Amniotic epithelial cell (primary cell): ENCODE results near the gene FBXO31.
"Not testable (repeated sequence)": the region's sequence is repeated elsewhere in the genome, so short reads cannot be mapped to it uniquely, and the experiment has no call there.

Source experiments
- DNase-seq: peaks from one replicate; pipeline ENCODE4 v3.0.0-alpha.2; 2010; ENCODE audit warnings: low read depth

Gene FBXO31

DNA sequence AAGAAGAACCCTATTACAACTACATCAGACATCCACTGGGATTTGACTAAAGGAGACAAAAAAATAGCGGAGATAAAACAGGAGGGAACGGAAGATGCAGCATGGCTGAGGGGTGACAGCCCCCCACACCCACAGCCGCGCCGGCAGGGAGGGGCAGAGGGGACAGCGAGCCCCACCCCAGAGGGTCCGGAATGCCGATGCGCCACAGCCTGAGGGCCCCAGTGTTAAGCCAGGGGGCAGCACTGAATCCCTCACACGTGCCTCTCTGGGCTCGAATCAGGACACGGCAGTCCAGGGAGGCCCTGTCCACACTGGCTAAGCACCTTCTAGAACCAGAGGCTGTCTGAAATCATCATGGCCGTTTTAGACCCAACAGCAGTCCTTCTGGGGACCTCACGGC, 27.4 kb upstream of the FBXO31 start:
- DNase-seq = no peak

DNA sequence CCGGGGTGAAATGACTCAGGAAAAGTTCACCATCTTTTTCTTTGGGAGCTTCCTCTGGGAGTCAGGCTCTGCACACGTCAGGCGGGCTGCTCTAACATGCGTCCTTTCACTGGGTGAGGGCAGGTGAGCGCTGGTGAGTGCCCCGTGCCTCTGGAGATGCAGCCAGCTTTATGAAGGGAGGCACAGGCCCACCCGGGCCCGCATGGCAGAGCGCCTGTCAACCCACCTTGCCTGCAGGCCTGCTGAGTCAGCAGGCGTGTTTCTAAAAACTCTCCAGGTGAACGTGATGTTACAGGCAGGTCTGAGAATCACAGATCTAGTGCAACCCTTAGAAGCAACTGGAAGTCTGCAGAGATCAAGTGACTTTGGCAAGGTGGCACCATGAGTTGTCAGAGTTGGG, 27.0 kb upstream of the FBXO31 start:
- DNase-seq = no peak

DNA sequence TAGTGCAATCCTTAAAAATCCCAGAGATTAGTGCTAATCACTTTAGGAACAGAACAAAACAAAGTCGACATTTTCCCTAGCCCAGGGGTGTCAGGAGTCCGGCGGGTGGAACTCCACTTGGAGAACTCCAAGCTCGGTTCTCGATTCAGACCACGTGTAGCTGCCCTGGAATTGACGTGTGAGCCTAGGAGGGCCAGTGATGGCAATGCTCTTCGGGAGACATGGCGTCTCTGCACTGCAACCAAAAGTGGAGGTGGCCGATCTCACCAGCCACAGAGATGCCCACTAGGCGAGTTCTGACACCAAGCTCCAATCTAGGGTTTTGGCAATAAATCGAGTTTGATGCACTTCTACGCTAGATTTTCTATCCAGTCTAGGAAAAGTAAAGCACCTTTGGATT, 26.2 kb upstream of the FBXO31 start:
- DNase-seq = no peak

DNA sequence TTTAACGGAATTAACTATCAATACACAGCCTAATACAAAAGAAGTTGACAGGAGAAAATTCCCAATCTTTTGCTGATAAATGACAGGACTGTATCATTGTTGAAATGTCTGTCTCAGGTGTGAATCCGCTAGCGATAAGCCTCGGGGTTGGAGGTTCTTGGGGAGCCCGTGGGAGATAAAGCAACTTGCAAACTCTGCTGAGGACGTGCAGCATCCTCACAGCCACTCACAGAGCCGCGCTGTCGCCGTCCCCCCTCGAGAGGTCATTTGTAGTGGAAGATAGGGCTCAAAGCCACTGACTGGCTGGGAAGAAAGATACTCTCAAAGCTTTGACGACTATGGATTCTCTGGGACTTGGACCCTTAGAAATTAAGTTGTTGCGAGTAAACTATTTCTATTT, 25.6 kb upstream of the FBXO31 start:
- DNase-seq = no peak

DNA sequence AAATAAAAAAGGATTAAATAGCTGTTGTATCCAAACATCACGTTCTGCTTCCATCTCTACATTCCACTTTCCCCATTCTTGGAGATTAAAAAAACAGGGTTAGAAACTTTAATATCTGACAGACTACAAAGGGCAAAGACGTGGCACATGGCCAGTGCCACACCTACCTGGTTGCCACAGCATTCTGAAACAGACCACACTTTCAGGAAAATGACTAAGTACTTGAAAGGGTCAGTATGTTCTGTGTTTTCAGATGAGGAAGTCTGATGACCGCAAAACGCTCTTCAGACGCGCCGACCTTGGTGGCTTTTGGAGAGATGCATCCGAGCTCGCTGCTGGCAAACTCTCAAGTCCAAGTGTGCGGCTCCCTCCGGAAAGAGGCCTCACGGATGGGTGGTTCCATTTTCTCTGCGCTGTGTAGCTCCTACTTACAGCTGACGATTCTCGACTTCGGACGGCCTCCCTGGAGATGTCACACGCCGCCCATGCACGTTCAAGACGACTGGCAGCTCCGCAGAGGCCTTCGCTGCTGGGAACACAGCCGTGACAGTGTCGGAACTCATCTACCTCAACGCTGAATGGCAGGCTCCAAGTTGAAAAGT, 24.0 kb upstream of the FBXO31 start:
- DNase-seq = peak; percentile 27

DNA sequence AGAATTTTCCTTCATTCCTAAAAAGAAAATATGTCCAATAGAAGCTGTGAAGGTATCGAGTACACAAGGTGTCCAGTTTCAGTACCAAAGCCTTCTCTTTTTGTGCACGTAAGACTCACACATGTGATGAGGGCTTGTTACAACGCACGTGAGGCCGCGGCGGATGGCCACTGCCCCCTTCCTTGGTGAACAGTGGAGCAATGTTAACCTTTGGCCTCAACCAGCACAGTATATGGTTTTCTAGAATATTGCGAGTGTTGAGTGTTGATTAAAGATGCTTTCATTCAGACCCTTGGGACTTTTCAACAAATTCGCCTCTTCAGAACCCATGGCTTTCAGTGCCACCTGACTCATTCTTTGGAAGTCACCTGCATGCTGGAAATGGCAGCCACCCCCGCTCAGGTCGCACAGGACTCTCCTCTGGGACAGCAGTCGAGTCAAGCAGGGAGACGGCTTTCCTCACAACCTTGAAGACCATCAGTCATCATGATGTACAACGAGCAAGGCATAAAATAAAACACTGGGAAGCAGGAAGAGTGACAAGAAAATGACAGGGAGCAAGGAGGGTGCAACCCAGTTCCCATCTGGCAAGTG, 23.0 kb upstream of the FBXO31 start:
- DNase-seq = no peak

DNA sequence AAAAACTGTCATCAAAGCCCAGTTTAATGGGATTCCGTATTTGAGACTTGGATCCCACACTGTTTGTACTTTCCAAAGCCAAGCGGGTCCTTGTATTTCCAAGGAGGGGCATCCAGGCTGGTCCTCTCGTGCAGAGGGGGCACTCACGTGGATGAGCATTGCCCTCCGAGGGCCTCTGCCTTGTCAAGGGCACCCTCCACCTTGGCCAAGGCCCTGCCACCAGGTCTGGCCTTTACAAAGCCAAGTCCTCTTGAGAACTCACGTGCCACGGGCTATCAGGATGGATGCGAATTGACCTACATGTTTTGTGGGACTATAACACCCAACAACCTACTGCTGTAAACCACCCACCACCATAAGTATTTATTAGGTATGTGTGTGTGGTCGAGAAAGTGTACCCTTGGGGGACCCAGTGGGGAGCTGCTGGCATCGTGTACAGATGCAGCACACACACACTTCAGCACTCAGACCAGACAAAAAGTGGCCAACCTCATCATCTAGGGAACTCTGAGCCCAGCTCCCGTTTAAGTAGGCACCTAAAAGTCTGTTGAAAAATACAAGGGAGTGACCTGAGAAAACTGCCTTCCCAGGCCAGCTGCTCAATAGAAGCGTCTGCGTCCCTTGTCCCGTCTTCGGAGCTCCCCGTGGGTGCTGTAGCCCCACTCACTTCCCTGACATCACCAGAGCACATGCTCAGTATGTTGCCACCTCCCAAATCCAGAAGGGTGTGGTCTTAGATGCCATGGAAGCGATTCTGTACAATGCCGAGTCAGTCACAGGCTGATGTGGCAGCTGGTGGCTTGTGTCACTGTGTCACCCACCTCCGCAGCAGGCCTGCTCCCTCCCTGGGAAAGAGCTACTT, 21.4 kb upstream of the FBXO31 start:
- DNase-seq = no peak

DNA sequence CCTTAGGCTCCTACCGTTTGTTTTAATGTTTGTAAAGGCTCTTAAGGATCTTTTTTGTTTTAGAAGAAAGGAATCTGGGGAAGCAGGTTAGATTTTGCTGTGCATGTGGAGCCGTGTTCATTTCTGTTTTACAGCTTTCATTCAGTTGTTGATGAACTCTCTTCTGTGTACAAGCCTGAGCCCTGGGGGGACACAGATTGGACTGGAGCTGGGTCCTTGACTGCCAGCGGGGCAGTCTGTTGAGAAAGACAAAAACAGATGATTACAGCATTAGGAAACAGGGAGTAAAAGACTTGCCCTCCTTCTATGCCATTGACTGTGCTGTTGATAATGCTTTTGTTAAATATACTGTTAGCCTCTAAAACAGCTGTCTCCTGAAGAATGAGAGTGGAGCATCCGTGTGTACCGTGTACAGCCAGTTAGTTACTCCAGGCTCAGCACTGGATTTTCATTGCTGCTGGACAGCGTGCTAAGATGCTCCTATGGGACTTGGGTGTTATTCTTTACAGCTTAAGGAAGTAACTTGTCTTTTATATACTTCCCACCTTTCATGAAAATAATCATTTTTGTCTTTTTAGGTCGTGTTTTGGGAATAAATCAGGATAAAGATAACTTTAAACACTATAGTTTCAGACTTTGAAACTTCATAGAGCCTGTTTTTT, 11.7 kb upstream of the FBXO31 start:
- DNase-seq = no peak

DNA sequence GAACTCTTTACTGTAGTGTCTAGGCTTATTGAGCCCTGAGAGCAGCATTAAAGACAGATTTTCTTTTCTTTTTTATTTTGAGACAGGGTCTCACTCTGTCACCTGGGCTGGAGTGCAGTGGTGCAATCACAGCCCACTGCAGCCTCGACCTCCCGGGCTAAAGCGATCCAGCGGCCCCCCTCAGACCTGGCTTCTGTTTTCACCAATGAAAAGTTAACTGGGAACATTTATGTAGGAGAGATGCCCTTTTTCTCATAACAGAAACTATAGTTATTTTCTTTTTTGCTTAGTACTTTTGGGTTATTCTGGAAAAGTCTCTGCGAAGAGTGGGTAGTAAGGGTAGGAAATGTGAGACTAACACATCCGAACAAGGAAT, 10.1 kb upstream of the FBXO31 start:
- DNase-seq = no peak

DNA sequence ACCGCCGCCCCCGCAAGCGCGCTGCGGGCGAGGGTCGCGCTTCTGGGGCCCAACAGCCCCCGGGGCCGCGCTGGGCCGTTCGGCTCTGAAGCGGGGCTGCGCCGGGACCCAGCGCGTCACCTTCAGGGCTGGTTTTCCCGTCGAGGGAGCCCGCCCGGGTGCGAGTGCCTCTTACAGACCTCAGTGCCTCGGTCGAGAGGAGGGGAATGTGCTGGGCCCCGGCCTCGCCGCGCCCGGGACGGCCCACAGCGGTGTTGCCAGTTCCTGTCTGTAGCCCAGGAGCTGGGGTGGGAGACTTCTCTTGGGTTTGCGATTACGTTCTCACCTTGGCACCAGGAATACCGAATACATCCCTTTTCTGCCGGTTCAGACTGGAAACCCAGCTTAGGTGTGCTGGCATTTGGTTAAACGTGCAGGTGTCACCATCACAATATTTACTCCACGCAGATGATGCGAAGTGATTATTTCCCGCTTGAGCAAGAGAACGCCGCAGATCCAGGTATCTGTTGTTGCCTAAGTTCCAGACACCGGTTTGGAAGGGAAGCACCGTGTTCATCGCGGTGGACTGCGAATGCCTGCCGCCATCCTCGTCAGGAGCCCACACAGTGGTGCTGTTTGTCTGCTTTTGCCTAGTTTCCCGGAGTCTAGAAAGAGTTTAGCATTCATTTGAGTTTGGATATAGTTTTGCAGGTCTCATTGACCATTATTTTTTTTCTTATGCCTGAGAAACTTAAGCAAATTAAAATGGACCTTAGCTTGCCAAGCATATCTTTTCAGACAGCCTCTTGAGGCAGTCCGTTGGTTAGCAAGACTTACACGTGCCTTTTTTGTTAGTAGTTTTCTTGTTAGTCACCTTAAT, 9.5 kb upstream of the FBXO31 start:
- DNase-seq = peak; percentile 43

DNA sequence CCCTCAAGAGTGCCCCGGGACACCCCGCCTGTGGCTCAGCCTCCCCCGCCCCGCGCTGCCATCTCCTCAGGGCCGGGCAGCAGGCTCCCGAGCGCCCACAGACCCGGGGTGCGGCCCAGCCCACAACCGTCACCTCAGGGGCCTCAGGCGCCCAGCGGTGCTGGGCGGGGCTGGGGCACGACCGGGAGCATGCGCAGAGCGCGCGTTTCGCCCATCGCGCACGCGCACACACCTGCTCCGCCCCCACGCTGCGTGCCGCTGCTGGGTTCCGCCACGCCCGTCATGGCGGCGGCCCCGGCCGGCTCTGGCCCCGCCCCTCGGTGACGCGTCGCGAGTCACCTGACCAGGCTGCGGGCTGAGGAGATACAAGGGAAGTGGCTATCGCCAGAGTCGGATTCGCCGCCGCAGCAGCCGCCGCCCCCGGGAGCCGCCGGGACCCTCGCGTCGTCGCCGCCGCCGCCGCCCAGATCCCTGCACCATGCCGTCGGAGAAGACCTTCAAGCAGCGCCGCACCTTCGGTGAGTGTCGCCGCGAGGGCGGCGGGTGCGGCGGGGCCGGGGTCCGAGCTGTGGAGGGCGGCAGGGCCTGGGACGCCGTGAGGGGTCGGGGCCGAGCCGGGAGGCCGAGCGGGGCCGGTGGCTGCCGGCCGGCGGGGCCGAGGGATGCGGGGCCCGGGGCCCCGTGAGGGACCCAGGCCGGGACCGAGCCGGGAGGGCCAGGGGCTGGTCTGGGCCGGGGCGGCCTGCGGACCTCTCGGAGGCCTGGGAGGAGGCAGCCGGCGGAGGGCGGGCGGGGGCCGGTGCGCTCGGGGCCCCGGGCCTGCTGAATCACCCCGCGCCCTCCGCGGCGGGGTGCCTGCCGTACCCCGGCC, 8.6 kb upstream of the FBXO31 start, which contains the start of gene MAP1LC3B:
Gene MAP1LC3B, plus strand, starts transcription at position 387 of the 871 bp plus-strand sequence. Its CDS starts 92 bp downstream, at position 479.
- peak; percentile 90 for DNase-seq

DNA sequence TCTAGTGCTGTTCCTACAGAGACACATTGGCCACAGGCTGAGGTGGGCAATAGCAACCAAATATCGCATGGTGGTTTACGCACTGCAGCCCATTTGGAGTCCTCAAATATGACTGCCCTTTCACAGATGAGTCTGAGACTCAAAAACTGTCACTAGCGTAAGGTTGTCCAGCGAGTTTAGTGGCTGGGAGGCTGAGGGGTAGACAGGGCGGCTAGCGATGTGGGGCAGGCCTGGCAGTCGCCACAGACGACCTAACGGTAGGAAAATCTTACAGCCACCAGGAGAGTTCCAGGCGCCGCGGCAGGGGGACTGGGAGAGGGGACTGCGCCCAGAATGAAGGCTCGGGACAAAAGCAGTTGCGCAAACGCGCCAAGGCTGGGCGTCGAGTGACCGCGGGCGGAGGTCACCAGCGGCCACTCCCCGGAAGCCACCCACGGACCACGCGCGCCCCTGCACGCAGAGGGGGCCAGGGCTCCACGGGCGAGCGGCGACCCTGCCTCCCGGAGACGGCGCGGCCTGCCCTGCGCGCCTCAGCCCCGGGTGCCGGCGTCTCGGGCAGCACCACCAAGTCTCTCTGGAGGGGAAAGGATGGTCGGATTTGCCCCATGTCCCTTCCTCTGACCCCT, 7.9 kb upstream of the FBXO31 start:
- no peak for DNase-seq

DNA sequence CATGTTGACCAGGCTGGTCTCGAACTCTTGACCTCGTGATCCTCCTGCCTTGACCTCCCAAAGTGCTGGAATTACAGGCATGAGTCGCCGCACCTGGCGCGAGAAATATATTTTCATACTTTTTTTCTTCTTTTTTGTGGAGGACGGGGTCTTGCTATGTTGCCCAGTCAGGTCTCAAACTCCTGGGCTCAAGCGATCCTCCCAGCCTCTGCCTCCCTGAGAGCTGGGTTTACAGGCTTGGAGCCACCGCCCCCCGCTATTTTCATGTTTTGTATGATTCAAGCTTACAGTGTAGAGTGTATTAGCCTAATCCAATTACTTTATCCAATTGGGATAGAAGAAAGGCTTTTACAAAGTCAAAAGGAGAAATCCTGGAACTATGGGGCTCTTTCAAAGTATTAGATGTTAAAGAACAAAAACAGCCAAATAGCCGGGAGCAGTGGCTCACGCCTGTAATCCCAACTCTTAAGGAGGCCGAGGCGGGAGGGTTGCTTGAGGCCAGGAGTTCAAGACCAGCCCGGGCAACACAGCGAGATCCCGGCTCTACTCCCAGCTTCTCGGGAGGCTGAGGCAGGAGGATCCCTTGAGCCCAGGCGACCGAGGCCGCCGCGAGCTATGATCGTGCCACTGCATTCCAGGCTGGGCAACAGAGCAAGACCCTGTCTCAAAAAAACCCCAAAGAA, 7.2 kb upstream of the FBXO31 start:
- DNase-seq = no peak

DNA sequence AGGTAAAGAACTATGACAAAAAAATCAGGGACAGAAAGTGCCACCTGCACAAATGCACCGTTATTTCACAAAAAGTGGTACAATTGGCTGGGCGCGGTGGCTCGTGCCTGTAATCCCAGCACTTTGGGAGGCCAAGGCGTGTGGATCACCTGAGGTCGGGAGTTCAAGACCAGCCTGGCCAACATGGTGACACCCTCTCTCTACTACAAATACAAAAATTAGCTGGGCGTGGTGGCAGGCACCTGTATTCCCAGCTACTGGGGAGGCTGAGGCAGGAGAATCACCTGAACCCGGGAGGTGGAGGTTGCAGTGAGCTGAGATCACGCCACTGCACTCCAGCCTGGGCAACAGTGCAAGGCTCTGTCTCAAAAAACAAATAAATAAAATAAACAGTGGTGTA, 6.3 kb upstream of the FBXO31 start:
- DNase-seq = not testable (repeated sequence)

DNA sequence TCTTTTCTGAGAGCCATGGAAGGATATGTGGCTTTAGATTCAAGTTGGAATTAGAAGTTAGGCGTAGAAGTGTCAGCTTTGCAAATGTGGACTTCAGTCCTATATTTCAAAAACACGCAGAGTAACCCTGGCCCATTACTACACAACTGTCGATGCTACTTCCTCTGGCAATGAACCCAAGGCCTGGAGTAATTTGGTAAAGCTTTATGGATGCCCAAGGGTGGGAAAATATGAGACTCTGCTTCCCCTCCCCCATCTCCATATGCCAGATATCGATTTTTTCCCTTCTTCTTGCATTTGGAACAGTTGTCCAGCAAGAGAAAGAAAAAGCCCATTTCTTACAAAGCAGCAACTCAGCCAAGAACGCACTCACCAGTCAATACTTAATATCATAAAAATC, 5.7 kb upstream of the FBXO31 start:
- no peak for DNase-seq

DNA sequence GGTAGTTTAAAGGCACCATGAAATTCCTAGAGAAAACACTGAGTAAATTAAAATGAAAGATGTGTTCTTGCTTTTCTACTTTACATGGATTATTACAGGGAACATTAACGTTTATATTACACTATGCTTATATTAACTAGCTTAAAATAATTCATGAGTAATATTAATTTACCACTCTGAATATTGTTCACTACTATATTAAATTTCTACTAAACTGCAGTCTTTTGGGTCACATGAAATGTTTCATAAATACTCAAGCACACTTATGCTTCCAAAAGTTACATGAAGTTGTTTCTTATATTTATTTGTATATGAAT, 5.2 kb upstream of the FBXO31 start:
- DNase-seq = no peak

DNA sequence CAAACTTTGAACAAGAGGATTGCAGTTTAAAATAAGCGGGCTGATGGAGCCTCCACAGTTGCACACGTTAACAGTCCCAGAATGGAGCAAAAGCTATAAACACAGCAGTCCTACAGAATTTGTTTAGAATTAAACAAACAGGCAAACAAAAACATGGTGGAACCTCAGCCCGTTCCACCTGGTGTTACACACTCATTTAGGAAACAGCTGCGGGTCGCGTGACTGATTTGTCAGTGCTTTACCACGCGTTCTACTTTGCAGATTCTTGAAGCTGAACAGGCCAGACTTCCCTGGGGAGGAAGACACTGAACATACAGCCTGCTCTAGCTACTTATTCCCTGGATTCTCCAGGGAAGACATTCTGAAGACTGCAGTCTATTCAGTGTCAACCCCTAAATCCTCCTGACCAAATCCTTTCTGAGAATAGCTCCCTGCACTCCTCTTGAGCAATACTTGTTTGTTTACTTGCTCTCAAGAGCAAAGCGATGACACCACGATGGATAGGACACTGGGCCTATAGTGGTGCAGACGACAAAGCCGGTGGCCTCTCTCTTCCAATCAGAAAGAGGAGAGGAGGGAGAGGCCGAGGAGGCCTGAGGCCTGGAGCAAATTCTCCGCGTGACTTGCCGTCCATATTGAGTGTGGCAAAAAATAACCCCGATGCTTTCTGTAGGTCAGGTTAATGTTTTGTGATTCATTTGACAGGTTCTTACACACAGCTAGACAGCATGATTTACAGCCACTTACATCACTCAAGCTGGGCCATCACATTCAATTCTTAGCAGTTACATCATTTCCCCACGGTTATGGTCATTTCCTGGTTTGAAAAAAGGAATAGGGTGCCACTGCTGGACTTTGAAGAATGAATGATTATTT, 4.6 kb upstream of the FBXO31 start:
- peak; percentile 100 for DNase-seq

DNA sequence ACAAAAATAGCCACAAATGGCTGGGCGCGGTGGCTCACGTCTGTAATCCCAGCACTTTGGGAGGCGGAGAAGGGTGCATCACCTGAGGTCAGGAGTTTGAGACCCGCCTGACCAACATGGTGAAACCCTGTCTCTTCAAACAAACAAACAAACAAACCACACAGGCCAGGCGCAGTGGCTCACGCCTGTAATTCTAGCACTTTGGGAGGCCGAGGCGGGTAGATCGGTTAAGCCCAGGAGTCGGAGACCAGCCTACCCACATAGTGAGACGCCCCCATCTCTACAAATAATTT, 1.2 kb upstream of the FBXO31 start:
- DNase-seq = not testable (repeated sequence)
